ENCODE measurements around the gene SLC7A5. TPM values are rescaled to one million over a fixed set of nuclear protein-coding genes. Genes with fewer than 3 reads are reported as not detected.
A peak's percentile ranks its signal among the peaks of the same experiment; 100 is the strongest.
"Not testable (repeated sequence)": the region's sequence is repeated elsewhere in the genome, so short reads cannot be mapped to it uniquely, and the experiment has no call there.

The SLC7A5 gene
- total RNA-seq, 4 donors from 2014 or later: 10.0 to 99.4 (median 61.1) TPM

- H3K27ac ChIP-seq: no peak overlapping the region
- no peak overlapping the region for H3K4me3 ChIP-seq
- no peak for DNase-seq (ENCODE audit: low spot score in 2 of 2)
- peaks cover 3% of the 10 kb centered on the region for H3K27me3 ChIP-seq
- H3K9me3 ChIP-seq: peaks cover 7% of the 10 kb centered on the region
- no peaks in the 10 kb centered on the region for H3K4me1 ChIP-seq
- no peaks in the 10 kb centered on the region for H3K36me3 ChIP-seq
- TF ChIP-seq CTCF (IDR thresholded peaks at IDR 0.05) (no peak), EP300 (IDR thresholded peaks at IDR 0.05) (no peak), POLR2A (IDR thresholded peaks at IDR 0.05) (no peak), POLR2AphosphoS5 (IDR thresholded peaks at IDR 0.05) (no peak)
- 80% methylated on average over 1 of the region's 5 CpGs for WGBS
Measured at GRCh38 chr16:87815567-87815966, 53.7 kb downstream of the SLC7A5 start.

GRCh38 chr16:87812200-87812656 lies 57.1 kb downstream of the SLC7A5 start:
- Histone ChIP-seq H3K9me3 (peaks cover 7% of the 10 kb centered on the region), H3K4me3 (no peak overlapping the region), H3K27ac (no peak overlapping the region), H3K4me1 (peaks cover 17% of the 10 kb centered on the region), H3K36me3 (no peaks in the 10 kb centered on the region), H3K27me3 (peaks cover 12% of the 10 kb centered on the region)
- 43% methylated on average over 9 of the region's 10 CpGs for WGBS
- no peak for DNase-seq (ENCODE audit: low spot score in 2 of 2)
- no peak for TF ChIP-seq POLR2AphosphoS5 (IDR thresholded peaks at IDR 0.05)
- no peak for TF ChIP-seq EP300 (IDR thresholded peaks at IDR 0.05)

- H3K27me3 ChIP-seq: peaks cover 12% of the 10 kb centered on the region
- H3K9me3 ChIP-seq; H3K36me3 ChIP-seq; H3K4me3 ChIP-seq; DNase-seq (ENCODE audit: low spot score in 2 of 2); H3K27ac ChIP-seq: not testable (repeated sequence)
- WGBS: 57% methylated on average over 1 of the region's 1 CpG
- H3K4me1 ChIP-seq: peaks cover 24% of the 10 kb centered on the region
Measured at GRCh38 chr16:87811454-87811853, 57.9 kb downstream of the SLC7A5 start.

- Histone ChIP-seq H3K4me3 (no peak overlapping the region), H3K27me3 (peaks cover 12% of the 10 kb centered on the region), H3K36me3 (no peaks in the 10 kb centered on the region), H3K4me1 (peaks cover 40% of the 10 kb centered on the region), H3K27ac (no peak overlapping the region), H3K9me3 (no peaks in the 10 kb centered on the region)
- no peak for TF ChIP-seq CTCF (IDR thresholded peaks at IDR 0.05)
- TF ChIP-seq POLR2A (IDR thresholded peaks at IDR 0.05): no peak
- TF ChIP-seq POLR2AphosphoS5 (IDR thresholded peaks at IDR 0.05): no peak
- no peak for TF ChIP-seq EP300 (IDR thresholded peaks at IDR 0.05)
- 62% methylated on average over 15 of the region's 15 CpGs for WGBS
- DNase-seq (ENCODE audit: low spot score in 2 of 2): no peak
Measured at GRCh38 chr16:87809150-87809902, 60.0 kb downstream of the SLC7A5 start.

- Histone ChIP-seq H3K27ac (no peak overlapping the region), H3K4me1 (peaks cover 41% of the 10 kb centered on the region)
- TF ChIP-seq POLR2A (IDR thresholded peaks at IDR 0.05) (no peak), CTCF (IDR thresholded peaks at IDR 0.05) (no peak), POLR2AphosphoS5 (IDR thresholded peaks at IDR 0.05) (no peak), EP300 (IDR thresholded peaks at IDR 0.05) (no peak)
Measured at GRCh38 chr16:87808108-87808507, 61.2 kb downstream of the SLC7A5 start.

GRCh38 chr16:87806641-87807546 lies 62.4 kb downstream of the SLC7A5 start:
- no peak for DNase-seq (ENCODE audit: low spot score in 2 of 2)
- WGBS: 16% methylated on average over 20 of the region's 25 CpGs
- Histone ChIP-seq H3K4me1 (peaks cover 41% of the 10 kb centered on the region), H3K27me3 (peaks cover 10% of the 10 kb centered on the region), H3K36me3 (no peaks in the 10 kb centered on the region), H3K4me3 (peak overlapping the region; percentile 34), H3K9me3 (no peaks in the 10 kb centered on the region), H3K27ac (peak overlapping the region; percentile 81)
- no peak for TF ChIP-seq EP300 (IDR thresholded peaks at IDR 0.05)
- TF ChIP-seq POLR2A (IDR thresholded peaks at IDR 0.05): no peak
- no peak for TF ChIP-seq POLR2AphosphoS5 (IDR thresholded peaks at IDR 0.05)
- TF ChIP-seq CTCF (IDR thresholded peaks at IDR 0.05): no peak

More at GRCh38 chr16:87808108-87808507, 61.2 kb downstream of the SLC7A5 start:
- Histone ChIP-seq H3K4me3 (no peak overlapping the region), H3K27me3 (peaks cover 12% of the 10 kb centered on the region), H3K36me3 (no peaks in the 10 kb centered on the region), H3K9me3 (no peaks in the 10 kb centered on the region)
- 90% methylated on average over 6 of the region's 6 CpGs for WGBS
- no peak for DNase-seq (ENCODE audit: low spot score in 2 of 2)
